ENCODE data around the gene EGR4. TPM values are rescaled to one million over a fixed set of nuclear protein-coding genes. Genes with fewer than 3 reads are reported as not detected.

EGR4 gene
- total RNA-seq, 2 donors from 2014 or later = 0.16 TPM; not detected in 1

DNA sequence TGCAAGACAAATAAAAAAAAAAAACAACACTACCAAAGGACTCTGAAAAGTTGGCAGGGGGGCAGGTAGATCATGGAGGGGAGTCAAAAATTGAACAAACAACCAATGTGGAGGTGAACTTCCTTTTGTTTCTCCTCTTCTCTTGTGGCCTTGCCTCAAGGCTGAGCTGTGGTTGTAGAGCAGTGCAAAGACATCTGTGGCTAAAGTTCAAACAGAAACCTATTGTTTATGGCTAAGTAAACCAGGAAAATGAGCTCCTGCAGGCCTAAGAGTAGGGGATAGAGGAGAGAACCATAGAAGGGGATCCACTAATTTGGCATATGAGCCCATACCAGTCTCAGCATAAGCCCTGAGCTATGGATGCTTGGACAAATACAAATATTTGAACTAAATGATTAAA is 40.2 kb upstream of the EGR4 start:
- H3K27ac ChIP-seq = no peak overlapping the region
- H3K36me3 ChIP-seq = no peaks in the 10 kb centered on the region
- no peaks in the 10 kb centered on the region for H3K4me1 ChIP-seq
- H3K4me3 ChIP-seq = no peak overlapping the region
- no peak for DNase-seq (ENCODE audit: low spot score)
- no peaks in the 10 kb centered on the region for H3K27me3 ChIP-seq
- H3K9me3 ChIP-seq = no peaks in the 10 kb centered on the region
- TF ChIP-seq, protein P1, sequence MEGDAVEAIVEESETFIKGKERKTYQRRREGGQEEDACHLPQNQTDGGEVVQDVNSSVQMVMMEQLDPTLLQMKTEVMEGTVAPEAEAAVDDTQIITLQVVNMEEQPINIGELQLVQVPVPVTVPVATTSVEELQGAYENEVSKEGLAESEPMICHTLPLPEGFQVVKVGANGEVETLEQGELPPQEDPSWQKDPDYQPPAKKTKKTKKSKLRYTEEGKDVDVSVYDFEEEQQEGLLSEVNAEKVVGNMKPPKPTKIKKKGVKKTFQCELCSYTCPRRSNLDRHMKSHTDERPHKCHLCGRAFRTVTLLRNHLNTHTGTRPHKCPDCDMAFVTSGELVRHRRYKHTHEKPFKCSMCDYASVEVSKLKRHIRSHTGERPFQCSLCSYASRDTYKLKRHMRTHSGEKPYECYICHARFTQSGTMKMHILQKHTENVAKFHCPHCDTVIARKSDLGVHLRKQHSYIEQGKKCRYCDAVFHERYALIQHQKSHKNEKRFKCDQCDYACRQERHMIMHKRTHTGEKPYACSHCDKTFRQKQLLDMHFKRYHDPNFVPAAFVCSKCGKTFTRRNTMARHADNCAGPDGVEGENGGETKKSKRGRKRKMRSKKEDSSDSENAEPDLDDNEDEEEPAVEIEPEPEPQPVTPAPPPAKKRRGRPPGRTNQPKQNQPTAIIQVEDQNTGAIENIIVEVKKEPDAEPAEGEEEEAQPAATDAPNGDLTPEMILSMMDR (IDR thresholded peaks at IDR 0.05) = no peak

DNA sequence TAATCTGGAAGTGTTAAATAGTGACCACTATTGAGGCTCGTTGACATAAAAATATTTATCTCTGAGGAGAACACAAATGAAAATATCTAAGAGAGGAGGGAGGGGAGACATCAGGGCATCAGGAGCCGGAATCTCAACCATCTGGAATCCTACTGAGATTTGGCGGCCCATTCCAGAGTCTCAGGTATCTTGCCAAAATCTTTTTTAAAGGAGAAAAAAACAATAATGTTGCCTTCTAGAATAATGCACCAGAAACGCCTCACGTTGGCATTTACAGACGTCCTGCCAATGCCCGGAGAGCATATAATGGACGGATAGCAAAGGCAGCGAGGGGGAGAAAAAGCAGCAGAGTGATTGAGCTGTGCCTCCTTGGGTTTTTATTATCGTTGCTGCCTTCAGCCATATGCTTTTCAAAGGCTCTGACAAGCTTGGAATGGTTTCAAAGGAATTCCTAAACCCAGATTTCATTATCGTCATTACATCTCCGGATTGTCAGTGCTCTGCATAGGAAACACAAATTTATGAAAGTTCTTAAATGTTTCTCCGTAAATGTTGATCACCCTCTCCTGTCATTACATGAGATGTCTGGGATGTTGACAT is 30.9 kb upstream of the EGR4 start:
- H3K27me3 ChIP-seq = no peaks in the 10 kb centered on the region
- TF ChIP-seq, protein P1 (IDR thresholded peaks at IDR 0.05) = no peak
- no peak for DNase-seq (ENCODE audit: low spot score)
- H3K4me3 ChIP-seq = no peak overlapping the region
- H3K36me3 ChIP-seq = no peaks in the 10 kb centered on the region
- H3K4me1 ChIP-seq = no peaks in the 10 kb centered on the region
- no peak overlapping the region for H3K27ac ChIP-seq
- no peaks in the 10 kb centered on the region for H3K9me3 ChIP-seq

DNA sequence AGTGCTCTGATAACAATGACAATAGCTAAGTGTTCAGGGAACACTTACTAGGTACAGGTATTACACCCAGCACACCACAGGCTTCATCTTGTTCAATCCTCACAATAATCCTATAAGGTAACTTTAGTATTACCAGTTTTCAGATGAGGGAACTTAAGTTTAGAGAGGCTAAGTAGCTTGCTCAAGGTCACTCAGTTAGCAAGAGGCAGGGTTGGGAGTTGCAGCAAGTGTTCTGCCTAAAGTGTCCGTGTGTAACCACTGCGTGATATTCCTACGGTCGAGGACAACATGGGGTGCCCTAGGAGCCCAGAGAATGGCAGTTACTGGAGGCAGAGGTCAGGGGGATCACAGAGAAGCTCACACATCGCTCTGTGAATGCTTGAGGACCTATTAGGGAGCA is 30.2 kb upstream of the EGR4 start:
- Histone ChIP-seq H3K4me3 (no peak overlapping the region), H3K36me3 (no peaks in the 10 kb centered on the region), H3K27ac (no peak overlapping the region), H3K9me3 (no peaks in the 10 kb centered on the region), H3K4me1 (no peaks in the 10 kb centered on the region), H3K27me3 (no peaks in the 10 kb centered on the region)
- TF ChIP-seq, protein P1 (IDR thresholded peaks at IDR 0.05) = no peak
- DNase-seq (ENCODE audit: low spot score) = no peak

DNA sequence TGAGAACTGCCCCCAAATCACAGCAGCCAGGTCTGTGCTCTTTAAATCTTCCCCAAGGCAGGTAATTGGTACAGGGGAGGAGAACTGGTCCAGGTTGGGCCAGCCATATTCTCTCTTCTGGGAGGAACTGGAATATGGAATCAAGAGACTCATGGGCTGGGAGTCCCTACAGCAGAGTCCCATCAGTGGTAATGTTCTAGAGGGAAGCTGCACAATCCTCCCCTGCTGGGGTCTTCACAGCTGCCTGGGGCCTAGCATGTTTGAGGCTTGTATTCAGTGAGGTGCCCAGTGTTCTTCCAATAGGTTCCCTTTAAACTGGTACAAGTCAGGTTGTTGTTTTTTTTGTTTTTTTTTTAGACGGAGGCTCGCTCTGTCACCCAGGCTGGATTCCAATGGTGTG is 21.1 kb upstream of the EGR4 start:
- Histone ChIP-seq H3K4me1 (no peaks in the 10 kb centered on the region), H3K9me3 (no peaks in the 10 kb centered on the region), H3K4me3 (no peak overlapping the region), H3K36me3 (no peaks in the 10 kb centered on the region), H3K27me3 (no peaks in the 10 kb centered on the region), H3K27ac (no peak overlapping the region)
- DNase-seq (ENCODE audit: low spot score) = no peak
- TF ChIP-seq, protein P1 (IDR thresholded peaks at IDR 0.05) = no peak

DNA sequence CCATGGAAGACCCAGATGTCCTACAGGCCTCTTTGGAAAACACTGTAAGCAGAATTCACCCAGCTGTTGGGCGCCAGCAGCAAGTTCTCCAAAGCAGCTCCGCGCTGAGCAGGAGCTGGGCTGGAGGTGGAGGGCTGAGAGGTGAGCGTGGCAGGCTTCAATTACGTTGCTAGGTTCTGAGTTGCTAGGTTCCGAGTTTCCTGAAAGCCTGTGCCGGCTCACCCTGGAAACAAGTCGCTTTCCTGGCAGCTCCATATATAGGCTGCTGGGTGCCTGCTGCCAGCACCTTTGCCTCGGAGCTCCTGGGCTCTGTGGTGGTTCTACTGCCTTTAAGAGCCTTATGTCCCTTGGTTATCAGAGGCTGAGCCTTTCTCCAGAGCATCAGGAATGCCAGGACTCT is 14.4 kb upstream of the EGR4 start:
- Histone ChIP-seq H3K36me3 (no peaks in the 10 kb centered on the region), H3K27me3 (no peaks in the 10 kb centered on the region), H3K4me3 (no peak overlapping the region), H3K27ac (no peak overlapping the region), H3K4me1 (no peaks in the 10 kb centered on the region), H3K9me3 (no peaks in the 10 kb centered on the region)
- no peak for DNase-seq (ENCODE audit: low spot score)
- TF ChIP-seq, protein P1 (IDR thresholded peaks at IDR 0.05) = no peak

DNA sequence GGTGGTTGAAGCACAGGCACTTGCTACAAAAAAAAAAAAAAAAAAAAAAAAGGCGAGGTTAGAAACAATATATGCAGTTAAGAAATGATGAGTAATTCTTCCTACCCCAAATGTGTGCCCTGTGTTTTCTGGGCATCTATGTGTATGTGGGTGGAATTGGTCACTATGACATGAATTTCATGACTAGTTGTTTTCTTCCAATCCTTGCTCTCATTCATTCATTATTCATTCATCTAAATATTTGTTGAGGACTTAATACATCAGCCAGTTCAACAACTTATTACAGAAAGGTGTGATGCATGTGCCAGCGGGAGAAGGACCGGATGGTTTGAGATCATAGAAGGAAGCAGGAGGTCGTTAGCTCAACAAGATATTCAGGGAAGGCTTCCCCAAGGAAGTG is 8.3 kb upstream of the EGR4 start:
- H3K27me3 ChIP-seq = no peaks in the 10 kb centered on the region

More for the DNA sequence above, 8.3 kb upstream of the EGR4 start:
- no peaks in the 10 kb centered on the region for H3K36me3 ChIP-seq
- no peak overlapping the region for H3K27ac ChIP-seq
- no peak overlapping the region for H3K4me3 ChIP-seq
- no peaks in the 10 kb centered on the region for H3K4me1 ChIP-seq
- H3K9me3 ChIP-seq = no peaks in the 10 kb centered on the region
- TF ChIP-seq, protein P1 (IDR thresholded peaks at IDR 0.05) = no peak
- no peak for DNase-seq (ENCODE audit: low spot score)

All from right atrium auricular region (tissue), 2 donors.